ENCODE results near the gene SGPP2.

The SGPP2 gene

DNA sequence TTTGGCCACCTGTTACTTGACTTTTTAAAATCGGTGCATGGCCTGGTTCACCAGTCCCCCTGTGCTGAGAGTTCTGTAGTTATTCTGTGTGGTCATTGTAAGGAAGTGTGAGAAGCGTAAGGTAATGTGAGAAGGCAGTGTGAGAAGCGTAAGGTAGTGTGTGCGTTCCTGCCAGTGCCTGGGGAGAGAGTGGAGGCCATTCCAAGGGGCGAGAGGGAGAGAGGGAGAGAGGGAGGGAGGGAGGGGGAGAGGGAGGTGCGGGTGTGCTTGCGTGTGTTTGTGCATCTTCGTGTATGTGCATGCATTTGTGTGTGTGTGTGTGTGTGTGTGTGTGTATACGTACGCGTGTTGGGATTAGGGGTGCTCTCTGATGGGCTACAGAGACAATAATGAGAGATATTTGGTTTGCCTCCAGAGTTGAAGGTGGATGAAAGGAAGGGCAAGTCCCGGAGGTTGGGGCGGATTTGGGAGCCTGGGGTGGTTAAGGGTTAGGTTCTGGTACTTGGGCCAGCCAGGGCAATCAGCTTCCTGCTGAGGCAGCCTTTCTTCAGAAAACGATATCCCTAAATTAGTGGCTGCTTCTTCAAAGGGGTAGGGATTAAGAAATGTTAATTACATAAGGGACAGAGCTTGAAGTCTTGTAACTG, 53.7 kb downstream of the SGPP2 start:
- no peak for ATAC-seq

GRCh38 chr2:222479859-222480258, 55.5 kb downstream of the SGPP2 start:
- peak in 1 of 2 donors; percentile 53 for ATAC-seq

DNA sequence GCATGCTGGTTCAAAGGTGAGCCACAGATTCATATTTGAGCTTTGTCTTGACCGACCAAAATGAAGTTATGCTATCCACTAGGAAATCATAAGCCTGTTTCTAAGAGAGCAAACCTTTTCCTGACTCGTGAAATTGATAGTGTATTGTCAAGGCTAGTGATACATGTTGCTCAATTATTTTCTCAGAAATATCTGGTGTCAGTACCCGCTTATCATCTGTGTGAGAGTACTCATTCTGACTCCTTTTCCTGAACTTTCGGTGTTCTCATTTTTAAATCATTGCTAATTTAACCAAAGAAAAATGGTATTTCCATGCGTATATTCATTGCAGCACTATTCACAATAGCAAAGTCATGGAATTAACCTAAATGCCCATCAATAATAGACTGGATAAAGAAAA, 56.2 kb downstream of the SGPP2 start:
- no peak for ATAC-seq

- ATAC-seq: no peak
Measured at GRCh38 chr2:222481941-222482340, 57.6 kb downstream of the SGPP2 start.

GRCh38 chr2:222483513-222484039, 59.2 kb downstream of the SGPP2 start:
- ATAC-seq: no peak

GRCh38 chr2:222485367-222486211, 61.2 kb downstream of the SGPP2 start:
- no peak for ATAC-seq

- ATAC-seq: no peak
Measured at GRCh38 chr2:222490131-222490530, 65.8 kb downstream of the SGPP2 start.

DNA sequence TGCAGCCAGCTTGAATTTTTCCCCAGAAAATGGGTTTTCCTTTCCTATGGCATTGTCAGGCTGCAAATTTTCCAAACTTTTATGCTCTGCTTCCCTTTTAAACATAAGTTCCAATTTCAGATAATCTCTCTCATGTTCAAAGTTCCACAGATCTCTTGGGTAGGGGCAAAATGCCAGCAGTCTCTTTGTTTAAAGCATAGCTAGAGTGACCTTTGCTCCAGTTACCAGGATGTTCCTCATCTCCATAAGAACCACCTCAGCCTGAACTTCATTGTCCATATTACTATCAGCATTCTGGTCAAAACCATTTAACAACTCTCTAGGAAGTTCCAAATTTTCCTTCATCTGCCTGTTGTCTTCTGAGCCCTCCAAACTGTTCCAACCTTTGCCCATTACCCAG, 68.3 kb downstream of the SGPP2 start:
- no peak for ATAC-seq

- ATAC-seq: no peak
Measured at GRCh38 chr2:222494104-222494739, 69.9 kb downstream of the SGPP2 start.

- ATAC-seq: no peak
Measured at GRCh38 chr2:222495388-222495787, 71.0 kb downstream of the SGPP2 start.

DNA sequence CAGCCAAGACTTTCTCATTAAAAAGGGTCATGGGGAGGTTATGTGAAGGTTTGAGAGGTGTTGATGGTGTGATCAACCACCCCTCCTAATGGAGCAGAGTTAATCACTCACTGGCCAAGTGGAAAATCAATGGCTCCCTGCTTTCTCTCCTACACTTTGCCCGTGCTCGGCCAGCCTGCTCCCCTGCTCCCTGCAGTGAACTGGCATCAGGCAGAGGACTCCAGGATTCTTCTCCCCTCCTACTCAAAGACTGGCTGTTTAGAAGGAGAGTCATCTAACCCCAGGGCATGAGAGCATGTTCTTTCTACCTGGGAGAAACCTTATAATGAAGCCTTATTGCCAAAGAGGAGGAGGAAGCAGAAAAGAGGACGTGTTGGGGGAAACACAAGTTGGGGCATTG, 74.9 kb downstream of the SGPP2 start:
- no peak for ATAC-seq

- ATAC-seq: no peak
Measured at GRCh38 chr2:222504191-222504590, 79.8 kb downstream of the SGPP2 start.

- ATAC-seq: no peak
Measured at GRCh38 chr2:222504719-222505118, 80.4 kb downstream of the SGPP2 start.

DNA sequence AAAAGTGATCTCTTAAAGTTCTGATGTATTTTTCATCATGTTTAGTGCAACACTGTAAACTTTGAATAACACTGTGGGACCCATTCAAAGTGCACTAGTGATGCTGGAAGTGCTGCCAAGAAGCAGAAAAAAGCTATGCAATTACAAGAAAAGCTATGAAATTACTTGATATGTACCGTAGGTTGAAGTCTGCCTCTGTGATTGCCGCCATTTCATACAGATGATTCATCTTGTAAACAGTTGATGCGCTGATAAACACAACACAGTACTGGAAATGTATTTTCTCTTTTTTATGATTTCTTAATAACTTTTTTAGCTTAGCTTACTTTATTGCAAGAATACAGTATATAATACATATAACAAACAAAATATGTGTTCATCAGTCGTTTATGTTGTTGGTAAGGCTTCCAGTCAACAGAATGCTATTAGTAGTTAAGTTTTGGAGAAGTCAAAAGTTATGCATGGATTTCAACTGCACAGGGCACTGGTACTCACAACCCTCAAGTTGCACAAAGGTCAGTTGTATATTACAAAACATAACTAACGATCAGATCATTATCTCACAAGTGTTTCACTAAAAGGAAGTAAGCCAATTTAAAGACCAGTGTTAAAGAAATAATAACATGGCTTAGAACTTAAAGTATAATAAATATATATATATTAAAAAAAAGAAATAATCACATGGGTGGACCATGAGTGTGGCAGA, 82.0 kb downstream of the SGPP2 start:
- ATAC-seq: no peak

DNA sequence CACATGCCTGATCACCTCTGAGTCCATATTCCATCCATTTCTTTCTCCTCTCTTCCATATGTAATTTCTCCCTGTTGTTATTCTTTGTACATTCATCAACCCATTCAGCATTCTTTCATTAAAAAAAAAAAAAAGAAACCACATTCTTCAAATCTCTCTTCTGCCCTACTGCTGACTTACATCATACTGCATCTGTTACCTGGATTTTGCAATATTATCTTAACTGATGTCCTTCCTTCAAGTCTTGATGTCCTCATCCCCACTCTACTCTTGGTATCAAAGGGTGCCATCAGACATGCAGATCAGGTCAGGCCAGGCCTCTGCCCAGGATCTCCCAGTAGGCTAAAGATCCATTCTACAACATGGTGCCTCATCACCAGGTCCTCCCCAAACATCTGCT, 90.6 kb downstream of the SGPP2 start:
- no peak for ATAC-seq

DNA sequence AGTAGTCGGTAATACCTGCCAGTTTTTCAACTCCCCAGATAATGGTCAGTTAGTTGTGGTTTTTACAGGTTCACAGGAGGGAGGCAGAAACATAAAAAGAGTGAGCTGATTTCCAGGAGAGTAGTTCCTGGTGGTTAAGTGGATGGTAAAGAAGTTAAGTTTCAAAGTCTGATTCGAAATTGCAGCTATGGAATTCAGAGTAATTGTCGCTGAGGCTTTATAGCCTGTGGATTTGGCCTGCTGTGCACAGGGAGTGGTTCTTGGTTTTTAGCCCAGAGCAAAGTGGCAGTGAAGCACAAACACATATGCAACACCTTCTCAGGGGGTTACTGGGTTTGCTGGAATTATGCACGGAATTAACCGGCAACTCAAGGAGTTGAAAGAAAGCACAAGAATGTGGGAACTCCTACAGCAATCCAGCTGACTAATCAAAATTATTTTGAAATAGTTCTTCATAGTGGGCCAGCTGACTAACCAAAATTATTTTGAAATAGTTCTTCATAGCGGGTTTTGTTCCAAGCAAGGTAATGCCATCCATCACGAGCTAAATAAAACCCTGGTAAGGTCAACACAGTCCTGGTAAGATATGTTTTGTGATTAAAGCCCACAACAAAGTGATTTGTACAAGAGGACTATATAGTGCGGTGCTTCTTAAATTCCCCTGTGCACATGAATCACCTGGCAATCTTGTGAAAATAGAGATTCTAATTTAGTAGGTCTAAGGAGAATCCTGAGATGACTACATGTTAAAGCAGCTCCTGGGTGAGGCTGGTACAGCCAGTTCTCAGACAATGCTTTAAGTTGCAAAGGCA, 94.4 kb downstream of the SGPP2 start:
- ATAC-seq: no peak

DNA sequence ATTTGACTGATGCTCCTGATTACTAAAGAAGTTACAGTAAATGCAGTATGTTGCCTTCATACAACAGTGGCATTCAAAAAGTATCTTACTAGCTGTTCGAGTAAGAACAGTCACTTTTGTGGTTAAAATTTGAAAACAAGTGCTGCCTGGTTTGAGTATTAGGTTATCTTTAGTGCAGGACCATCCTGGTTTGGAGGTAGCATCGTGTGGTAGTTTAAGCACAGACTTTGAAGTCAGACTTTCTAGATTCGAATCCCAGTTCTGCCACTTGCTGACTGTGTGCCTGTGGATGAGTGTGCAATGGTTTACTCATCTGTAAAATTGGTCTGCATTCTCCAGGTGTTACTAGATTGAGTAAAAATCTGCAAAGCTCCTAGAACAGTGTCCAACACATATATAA, 96.8 kb downstream of the SGPP2 start:
- peak in 1 of 2 donors; percentile 36 for ATAC-seq

DNA sequence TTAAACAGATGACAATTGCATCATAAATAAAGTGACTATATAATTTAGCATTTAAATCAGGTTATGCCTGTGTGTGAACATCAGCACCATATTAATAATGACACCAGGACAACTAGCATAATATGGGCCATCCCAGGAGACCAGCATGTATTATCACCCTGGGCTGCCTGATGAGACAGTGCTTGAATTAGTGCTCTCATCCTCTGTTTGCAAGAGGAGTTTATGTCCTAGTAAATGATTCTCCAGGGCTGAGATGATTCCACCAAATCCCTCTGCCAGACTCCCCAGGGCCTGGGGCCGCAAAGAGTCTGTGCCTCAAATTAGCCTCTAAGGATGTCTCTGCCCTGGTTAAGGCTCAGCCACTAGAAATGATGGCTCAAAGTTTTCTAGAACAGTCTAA, 97.7 kb downstream of the SGPP2 start:
- no peak for ATAC-seq

GRCh38 chr2:222523783-222524544, 99.6 kb downstream of the SGPP2 start:
- ATAC-seq: no peak

DNA sequence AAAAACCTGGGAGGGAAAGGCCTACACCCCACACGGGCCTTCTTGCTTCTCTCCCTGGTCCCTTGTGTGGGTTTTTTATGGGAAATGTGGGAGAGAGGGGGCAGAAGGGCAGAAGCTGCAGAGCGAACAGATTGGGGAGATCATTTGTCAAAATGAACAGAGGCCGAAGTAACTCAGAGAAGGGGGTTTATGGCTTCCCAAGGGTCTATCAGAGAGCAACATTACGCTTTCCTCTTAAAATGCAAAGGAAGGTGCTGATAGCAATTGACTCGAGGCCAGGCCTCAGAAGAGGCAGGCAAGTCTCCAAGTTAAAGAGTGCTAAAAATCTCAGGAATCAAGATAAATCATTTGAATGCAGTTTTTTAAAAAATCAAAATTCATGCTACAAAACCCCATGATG, 101.5 kb downstream of the SGPP2 start:
- ATAC-seq: no peak
